Measurements from ENCODE around the gene CD109. TPM values are rescaled to one million over a fixed set of nuclear protein-coding genes. Genes with fewer than 3 reads are reported as not detected.
"Not testable (repeated sequence)": the region's sequence is repeated elsewhere in the genome, so short reads cannot be mapped to it uniquely, and the experiment has no call there.

Gene CD109
- total RNA-seq, 1 donor from 2014 or later: 26.0 TPM

- no peak for DNase-seq (ENCODE audit: low spot score)
- TF ChIP-seq, protein P1, sequence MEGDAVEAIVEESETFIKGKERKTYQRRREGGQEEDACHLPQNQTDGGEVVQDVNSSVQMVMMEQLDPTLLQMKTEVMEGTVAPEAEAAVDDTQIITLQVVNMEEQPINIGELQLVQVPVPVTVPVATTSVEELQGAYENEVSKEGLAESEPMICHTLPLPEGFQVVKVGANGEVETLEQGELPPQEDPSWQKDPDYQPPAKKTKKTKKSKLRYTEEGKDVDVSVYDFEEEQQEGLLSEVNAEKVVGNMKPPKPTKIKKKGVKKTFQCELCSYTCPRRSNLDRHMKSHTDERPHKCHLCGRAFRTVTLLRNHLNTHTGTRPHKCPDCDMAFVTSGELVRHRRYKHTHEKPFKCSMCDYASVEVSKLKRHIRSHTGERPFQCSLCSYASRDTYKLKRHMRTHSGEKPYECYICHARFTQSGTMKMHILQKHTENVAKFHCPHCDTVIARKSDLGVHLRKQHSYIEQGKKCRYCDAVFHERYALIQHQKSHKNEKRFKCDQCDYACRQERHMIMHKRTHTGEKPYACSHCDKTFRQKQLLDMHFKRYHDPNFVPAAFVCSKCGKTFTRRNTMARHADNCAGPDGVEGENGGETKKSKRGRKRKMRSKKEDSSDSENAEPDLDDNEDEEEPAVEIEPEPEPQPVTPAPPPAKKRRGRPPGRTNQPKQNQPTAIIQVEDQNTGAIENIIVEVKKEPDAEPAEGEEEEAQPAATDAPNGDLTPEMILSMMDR (IDR thresholded peaks at IDR 0.05): no peak
- H3K4me3 Mint-ChIP-seq (ENCODE audit: unreplicated experiment): no peak overlapping the region
- H3K9me3 Mint-ChIP-seq (ENCODE audit: low read depth): peaks cover 7% of the 10 kb centered on the region
- H3K27ac Mint-ChIP-seq (ENCODE audit: unreplicated experiment): no peak overlapping the region
- peaks cover 26% of the 10 kb centered on the region for H3K4me1 Mint-ChIP-seq (ENCODE audit: low read depth)
- peaks cover 5% of the 10 kb centered on the region for H3K36me3 Mint-ChIP-seq (ENCODE audit: low read depth)
- H3K27me3 Mint-ChIP-seq (ENCODE audit: low read depth): no peaks in the 10 kb centered on the region
These were observed 23.0 kb downstream of the CD109 start for GRCh38 chr6:73719046-73719445.

GRCh38 chr6:73722318-73723060 is 26.5 kb downstream of the CD109 start:
- Mint-ChIP-seq H3K27me3 (ENCODE audit: low read depth) (no peaks in the 10 kb centered on the region), H3K27ac (ENCODE audit: unreplicated experiment) (peak overlapping the region; percentile 87), H3K9me3 (ENCODE audit: low read depth) (no peaks in the 10 kb centered on the region), H3K36me3 (ENCODE audit: low read depth) (peaks cover 1% of the 10 kb centered on the region), H3K4me1 (ENCODE audit: low read depth) (peaks cover 19% of the 10 kb centered on the region), H3K4me3 (ENCODE audit: unreplicated experiment) (no peak overlapping the region)
- no peak for DNase-seq (ENCODE audit: low spot score)
- TF ChIP-seq, protein P1 (IDR thresholded peaks at IDR 0.05): no peak

GRCh38 chr6:73723480-73723879 is 27.5 kb downstream of the CD109 start:
- not testable (repeated sequence) for H3K4me3 Mint-ChIP-seq (ENCODE audit: unreplicated experiment); H3K27me3 Mint-ChIP-seq (ENCODE audit: low read depth); H3K36me3 Mint-ChIP-seq (ENCODE audit: low read depth); H3K9me3 Mint-ChIP-seq (ENCODE audit: low read depth); DNase-seq (ENCODE audit: low spot score)
- Mint-ChIP-seq H3K4me1 (ENCODE audit: low read depth) (peaks cover 19% of the 10 kb centered on the region), H3K27ac (ENCODE audit: unreplicated experiment) (peak overlapping the region; percentile 87)

- peaks cover 3% of the 10 kb centered on the region for H3K36me3 Mint-ChIP-seq (ENCODE audit: low read depth)
- no peaks in the 10 kb centered on the region for H3K27me3 Mint-ChIP-seq (ENCODE audit: low read depth)
- H3K9me3 Mint-ChIP-seq (ENCODE audit: low read depth): no peaks in the 10 kb centered on the region
- H3K27ac Mint-ChIP-seq (ENCODE audit: unreplicated experiment): no peak overlapping the region
- TF ChIP-seq, protein P1 (IDR thresholded peaks at IDR 0.05): no peak
- peaks cover 19% of the 10 kb centered on the region for H3K4me1 Mint-ChIP-seq (ENCODE audit: low read depth)
- no peak for DNase-seq (ENCODE audit: low spot score)
- H3K4me3 Mint-ChIP-seq (ENCODE audit: unreplicated experiment): no peak overlapping the region
These were observed 28.4 kb downstream of the CD109 start for GRCh38 chr6:73724389-73724788.

DNA sequence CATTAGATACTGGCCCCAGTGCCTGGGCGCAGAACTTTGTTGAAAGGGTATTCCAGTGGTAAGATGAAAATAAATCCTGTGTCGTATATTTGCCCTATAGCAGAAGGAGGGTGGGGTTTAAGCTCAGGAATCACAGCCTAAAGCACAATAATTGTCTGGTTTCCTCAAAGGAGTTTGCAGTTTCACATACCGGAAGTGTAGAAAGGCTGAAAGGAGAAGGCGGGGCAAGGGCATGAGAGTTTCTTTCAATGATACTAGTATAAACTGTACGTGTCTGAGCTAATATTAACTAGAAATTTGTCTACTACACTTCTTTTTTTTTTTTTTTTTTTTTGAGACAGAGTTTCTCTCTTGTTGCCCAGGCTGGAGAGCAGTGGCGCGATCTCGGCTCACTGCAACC is 29.2 kb downstream of the CD109 start:
- H3K27me3 Mint-ChIP-seq (ENCODE audit: low read depth); H3K27ac Mint-ChIP-seq (ENCODE audit: unreplicated experiment); H3K36me3 Mint-ChIP-seq (ENCODE audit: low read depth); DNase-seq (ENCODE audit: low spot score); H3K9me3 Mint-ChIP-seq (ENCODE audit: low read depth); H3K4me3 Mint-ChIP-seq (ENCODE audit: unreplicated experiment): not testable (repeated sequence)
- peaks cover 19% of the 10 kb centered on the region for H3K4me1 Mint-ChIP-seq (ENCODE audit: low read depth)

GRCh38 chr6:73727114-73727513 is 31.1 kb downstream of the CD109 start:
- Mint-ChIP-seq H3K27ac (ENCODE audit: unreplicated experiment) (no peak overlapping the region), H3K4me1 (ENCODE audit: low read depth) (peaks cover 18% of the 10 kb centered on the region), H3K4me3 (ENCODE audit: unreplicated experiment) (no peak overlapping the region), H3K27me3 (ENCODE audit: low read depth) (no peaks in the 10 kb centered on the region), H3K36me3 (ENCODE audit: low read depth) (peaks cover 1% of the 10 kb centered on the region), H3K9me3 (ENCODE audit: low read depth) (no peaks in the 10 kb centered on the region)
- DNase-seq (ENCODE audit: low spot score): no peak
- TF ChIP-seq, protein P1 (IDR thresholded peaks at IDR 0.05): no peak

Data from chondrocyte (in vitro differentiated cells).